GM12873 (cell line): ENCODE measurements around the gene PAIP2B.

Source experiments
- CTCF ChIP-seq: IDR thresholded peaks from 2 replicates; pipeline ENCODE4 v1.5.1; 2012; ENCODE audit warnings: low read depth, mild to moderate bottlenecking, moderate library complexity, low read length, control low read depth; ENCODE audit not compliant: insufficient read depth; ENCODE audit errors: missing control alignments

PAIP2B gene

GRCh38 chr2:71226965-71227560, at the start of gene PAIP2B:
TSS of gene PAIP2B (minus strand) at chr2:71227103. CDS start at chr2:71202589, 24,514 bp downstream.
- TF ChIP-seq CTCF = no peak

GRCh38 chr2:71275939-71276310, 49.0 kb upstream of the PAIP2B start:
- TF ChIP-seq CTCF = no peak

GRCh38 chr2:71269511-71270090, 42.7 kb upstream of the PAIP2B start:
- TF ChIP-seq CTCF = no peak

GRCh38 chr2:71263386-71263785, 36.5 kb upstream of the PAIP2B start:
- TF ChIP-seq CTCF = no peak

GRCh38 chr2:71261534-71261933, 34.6 kb upstream of the PAIP2B start:
- TF ChIP-seq CTCF = no peak

- no peak for TF ChIP-seq CTCF
Observed at GRCh38 chr2:71256421-71256820, 29.5 kb upstream of the PAIP2B start.

GRCh38 chr2:71254776-71255175, 27.9 kb upstream of the PAIP2B start:
- TF ChIP-seq CTCF = no peak
